HEK293 (cell line): ENCODE results near the gene OTUB2.

Experiments used
- CTCF ChIA-PET: fragments of 350-600 bp; formaldehyde crosslinking; extraction: SDS; loops from one replicate; lab custom pipeline; 2021; ENCODE audit warnings: antibody characterized with exemption; lab: Yijun Ruan, JAX
- POLR2A ChIA-PET: fragments of 300-600 bp; formaldehyde crosslinking; extraction: SDS; loops from one replicate; lab custom pipeline; 2020; ENCODE audit warnings: antibody characterized with exemption, inconsistent platforms; lab: Yijun Ruan, JAX
- H3K27ac ChIP-seq: fragments of 200-500 bp; sonication (Bioruptor generic); 2 replicates; pipeline ENCODE4 v1.5.1; 2014; ENCODE audit warnings: low read depth, low read length, control low read depth, inconsistent platforms; ENCODE audit errors: extremely low read depth
- H3K36me3 ChIP-seq, 2 experiments: fragments of 200-500 bp in 1 of 2; sonication (Bioruptor generic) in 1 of 2; 1 replicate in 1 of 2; 2 replicates in 1 of 2; pipeline ENCODE4 v1.5.1; 2014 to 2017; ENCODE audit warnings: inconsistent platforms in 2 of 2, low read length in 2 of 2; ENCODE audit not compliant: control insufficient read depth in 2 of 2, insufficient read depth in 1 of 2
- H3K4me1 ChIP-seq: fragments of 200-500 bp; sonication (Bioruptor generic); 2 replicates; pipeline ENCODE4 v1.5.1; 2014; ENCODE audit warnings: mild to moderate bottlenecking, low read length, inconsistent platforms; ENCODE audit not compliant: control insufficient read depth, insufficient read depth
- H3K4me3 ChIP-seq: 2 replicates; pipeline ENCODE4 v1.5.1; 2011; ENCODE audit warnings: low read depth, mild to moderate bottlenecking, control low read depth, low read length, moderate library complexity
- H3K9me3 ChIP-seq: fragments of 200-500 bp; sonication (Bioruptor generic); 2 replicates; pipeline ENCODE4 v1.5.1; 2014; ENCODE audit warnings: low read depth, low read length, inconsistent platforms; ENCODE audit not compliant: control insufficient read depth, insufficient read depth
- BCL11A ChIP-seq: fragments of 450-650 bp; formaldehyde crosslinking; IDR thresholded peaks from 2 replicates; pipeline ENCODE4 v1.5.1; 2016; ENCODE audit warnings: low read depth, missing biosample characterization, missing genetic modification characterization
- EGR2 ChIP-seq: fragments of 450-650 bp; formaldehyde crosslinking; IDR thresholded peaks from 2 replicates; pipeline ENCODE4 v1.5.1; 2016; ENCODE audit warnings: low read depth, missing biosample characterization, missing genetic modification characterization
- GLIS1 ChIP-seq: fragments of 450-650 bp; formaldehyde crosslinking; IDR thresholded peaks from 2 replicates; pipeline ENCODE4 v1.5.1; 2016; ENCODE audit warnings: missing biosample characterization, missing genetic modification characterization
- MYNN ChIP-seq: fragments of 450-650 bp; formaldehyde crosslinking; IDR thresholded peaks from 2 replicates; pipeline ENCODE4 v1.5.1; 2016; ENCODE audit warnings: missing biosample characterization, missing genetic modification characterization, borderline replicate concordance
- OVOL3 ChIP-seq: fragments of 450-650 bp; formaldehyde crosslinking; IDR thresholded peaks from 2 replicates; pipeline ENCODE4 v1.5.1; 2016; ENCODE audit warnings: missing biosample characterization, missing genetic modification characterization
- REPIN1 ChIP-seq: fragments of 450-650 bp; formaldehyde crosslinking; IDR thresholded peaks from 2 replicates; pipeline ENCODE4 v1.5.1; 2017; ENCODE audit warnings: missing biosample characterization, missing genetic modification characterization, low read depth
- YY2 ChIP-seq: fragments of 450-650 bp; formaldehyde crosslinking; IDR thresholded peaks from 2 replicates; pipeline ENCODE4 v1.5.1; 2016; ENCODE audit warnings: missing biosample characterization, missing genetic modification characterization
- ZBTB17 ChIP-seq: fragments of 450-650 bp; formaldehyde crosslinking; IDR thresholded peaks from 2 replicates; pipeline ENCODE4 v1.5.1; 2016; ENCODE audit warnings: missing biosample characterization, missing genetic modification characterization
- ZFP37 ChIP-seq: fragments of 450-650 bp; formaldehyde crosslinking; IDR thresholded peaks from 2 replicates; pipeline ENCODE4 v1.5.1; 2016; ENCODE audit warnings: missing biosample characterization, missing genetic modification characterization
- ZNF132 ChIP-seq: fragments of 450-650 bp; formaldehyde crosslinking; IDR thresholded peaks from 2 replicates; pipeline ENCODE4 v1.5.1; 2017; ENCODE audit warnings: missing biosample characterization, missing genetic modification characterization, borderline replicate concordance
- ZNF155 ChIP-seq: fragments of 450-650 bp; formaldehyde crosslinking; IDR thresholded peaks from 2 replicates; pipeline ENCODE4 v1.5.1; 2016; ENCODE audit warnings: missing biosample characterization, missing genetic modification characterization
- ZNF324 ChIP-seq: fragments of 450-650 bp; formaldehyde crosslinking; IDR thresholded peaks from 2 replicates; pipeline ENCODE4 v1.5.1; 2016; ENCODE audit warnings: missing biosample characterization, missing genetic modification characterization
- ZNF335 ChIP-seq: fragments of 450-650 bp; formaldehyde crosslinking; conservative IDR thresholded peaks from 2 replicates; pipeline ENCODE4 v1.5.1; 2016; ENCODE audit warnings: missing biosample characterization, missing genetic modification characterization
- ZNF423 ChIP-seq: fragments of 450-650 bp; formaldehyde crosslinking; IDR thresholded peaks from 2 replicates; pipeline ENCODE4 v1.5.1; 2016; ENCODE audit warnings: missing biosample characterization, missing genetic modification characterization
- ZNF48 ChIP-seq: fragments of 450-650 bp; formaldehyde crosslinking; IDR thresholded peaks from 2 replicates; pipeline ENCODE4 v1.5.1; 2016; ENCODE audit warnings: missing biosample characterization, missing genetic modification characterization
- ZNF501 ChIP-seq: fragments of 450-650 bp; formaldehyde crosslinking; IDR thresholded peaks from 2 replicates; pipeline ENCODE4 v1.5.1; 2016; ENCODE audit warnings: missing biosample characterization, missing genetic modification characterization
- ZNF510 ChIP-seq: fragments of 450-650 bp; formaldehyde crosslinking; IDR thresholded peaks from 2 replicates; pipeline ENCODE4 v1.5.1; 2018; ENCODE audit warnings: mild to moderate bottlenecking, missing genetic modification characterization, missing biosample characterization; ENCODE audit not compliant: insufficient replicate concordance
- ZNF544 ChIP-seq: fragments of 450-650 bp; formaldehyde crosslinking; IDR thresholded peaks from 2 replicates; pipeline ENCODE4 v1.5.0; 2017; ENCODE audit warnings: missing biosample characterization, missing genetic modification characterization
- ZNF645 ChIP-seq: fragments of 450-650 bp; formaldehyde crosslinking; IDR thresholded peaks from 2 replicates; pipeline ENCODE4; 2016; ENCODE audit warnings: missing biosample characterization, missing genetic modification characterization
- ZNF707 ChIP-seq: fragments of 450-650 bp; formaldehyde crosslinking; IDR thresholded peaks from 2 replicates; pipeline ENCODE4 v1.5.1; 2016; ENCODE audit warnings: missing biosample characterization, missing genetic modification characterization
- ZSCAN23 ChIP-seq: fragments of 450-650 bp; formaldehyde crosslinking; IDR thresholded peaks from 2 replicates; pipeline ENCODE4 v1.5.1; 2016; ENCODE audit warnings: missing biosample characterization, missing genetic modification characterization
- TF ChIP-seq, protein P1 (sequence below): fragments of 450-650 bp; formaldehyde crosslinking; IDR thresholded peaks from 2 replicates; pipeline ENCODE4 v1.5.1; 2017; ENCODE audit warnings: missing biosample characterization, missing genetic modification characterization

OTUB2 gene

GRCh38 chr14:94077823-94078222 lies 51.7 kb downstream of the OTUB2 start:
- TF ChIP-seq, protein P1, sequence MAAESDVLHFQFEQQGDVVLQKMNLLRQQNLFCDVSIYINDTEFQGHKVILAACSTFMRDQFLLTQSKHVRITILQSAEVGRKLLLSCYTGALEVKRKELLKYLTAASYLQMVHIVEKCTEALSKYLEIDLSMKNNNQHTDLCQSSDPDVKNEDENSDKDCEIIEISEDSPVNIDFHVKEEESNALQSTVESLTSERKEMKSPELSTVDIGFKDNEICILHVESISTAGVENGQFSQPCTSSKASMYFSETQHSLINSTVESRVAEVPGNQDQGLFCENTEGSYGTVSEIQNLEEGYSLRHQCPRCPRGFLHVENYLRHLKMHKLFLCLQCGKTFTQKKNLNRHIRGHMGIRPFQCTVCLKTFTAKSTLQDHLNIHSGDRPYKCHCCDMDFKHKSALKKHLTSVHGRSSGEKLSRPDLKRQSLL (tag by site-specific recombination): no peak
- TF ChIP-seq ZNF510: no peak
- no peak overlapping the region for H3K27ac ChIP-seq
- H3K36me3 ChIP-seq: peaks cover 3 to 48% of the 10 kb centered on the region in 2 experiments; a peak in 2 of 3 replicates
- no peaks in the 10 kb centered on the region; the same call in 1 of the 2 replicates for H3K9me3 ChIP-seq
- ChIA-PET POLR2A (no interaction called here), CTCF (no interaction called here)
- H3K4me3 ChIP-seq: no peak overlapping the region
- H3K4me1 ChIP-seq: peaks cover 4% of the 10 kb centered on the region; the same call in 1 of the 2 replicates

DNA sequence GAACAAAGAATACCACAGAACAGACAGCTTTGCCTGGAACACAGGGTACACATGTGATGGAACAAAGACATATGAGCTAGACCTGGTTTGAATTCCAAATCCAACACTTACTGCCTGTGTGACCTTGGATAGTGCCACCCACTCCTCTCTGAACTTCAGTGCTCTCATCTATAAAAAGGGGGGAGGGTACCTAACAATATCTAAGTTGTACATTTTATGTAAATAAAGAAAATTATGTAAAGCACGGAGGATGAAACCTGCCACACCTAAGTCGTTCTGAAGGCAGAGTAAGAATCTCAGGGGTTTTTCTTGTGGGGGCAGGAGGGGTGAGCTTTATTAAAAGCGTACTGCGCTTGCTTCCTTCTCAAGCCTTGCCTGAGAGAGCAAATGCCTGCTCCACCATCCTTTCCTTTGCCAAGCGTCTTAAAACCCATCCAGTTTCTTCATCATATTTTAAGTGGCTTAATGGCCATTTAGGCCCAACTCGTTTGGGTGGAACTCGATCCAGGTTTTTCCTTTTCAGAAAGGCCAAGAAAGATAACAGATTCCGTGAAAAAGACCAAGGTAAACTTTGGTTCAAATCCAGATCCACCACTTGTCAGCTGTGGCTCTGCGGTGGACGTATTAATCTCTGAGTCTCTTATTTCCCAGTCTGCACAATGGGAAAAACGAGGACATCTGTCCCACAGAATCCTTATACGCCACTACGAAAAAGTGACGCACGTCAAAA lies 53.9 kb downstream of the OTUB2 start:
- POLR2A ChIA-PET: interaction anchor here (1.1 to 3.4 kb wide), 4 partner anchors 14 to 182 kb away, joined by 3 to 25 read pairs (median 8); partner anchors contain the start of gene IFI27L2
- CTCF ChIA-PET: interaction anchor here (1.8 to 2.2 kb wide), 2 partner anchors 43 to 56 kb away, joined by 7 to 14 read pairs; no protein-coding TSS in a partner anchor
- Histone ChIP-seq H3K27ac (peak overlapping the region; percentile 82; the same call in 1 of the 2 replicates), H3K9me3 (no peaks in the 10 kb centered on the region), H3K4me3 (peak overlapping the region; percentile 91), H3K4me1 (peaks cover 4% of the 10 kb centered on the region; the same call in 1 of the 2 replicates), H3K36me3 (peaks cover 3 to 43% of the 10 kb centered on the region in 2 experiments; a peak in 2 of 3 replicates)
- no peak for TF ChIP-seq ZNF423 (tag by site-specific recombination)
- TF ChIP-seq ZSCAN23 (tag by site-specific recombination): no peak
- TF ChIP-seq ZFP37 (tag by site-specific recombination): no peak
- TF ChIP-seq ZBTB17 (tag by site-specific recombination): no peak
- TF ChIP-seq ZNF544 (tag by site-specific recombination): no peak
- TF ChIP-seq ZNF707 (tag by site-specific recombination): no peak
- TF ChIP-seq ZNF155 (tag by site-specific recombination): no peak
- TF ChIP-seq MYNN (tag by site-specific recombination): no peak
- TF ChIP-seq OVOL3 (tag by site-specific recombination): no peak
- no peak for TF ChIP-seq GLIS1 (tag by site-specific recombination)
- no peak for TF ChIP-seq ZNF324 (tag by site-specific recombination)
- no peak for TF ChIP-seq ZNF501 (tag by site-specific recombination)
- no peak for TF ChIP-seq EGR2
- TF ChIP-seq ZNF132 (tag by site-specific recombination): no peak
- no peak for TF ChIP-seq ZNF335 (tag by site-specific recombination)
- no peak for TF ChIP-seq REPIN1 (tag by site-specific recombination)

GRCh38 chr14:94080621-94081385 lies 54.7 kb downstream of the OTUB2 start, which contains the start of the genes DDX24 and IFI27L1:
TSS of gene DDX24 (minus strand) at chr14:94081202. CDS start at chr14:94079742, 1,460 bp downstream.
TSS of gene IFI27L1 (plus strand) at chr14:94081310. CDS start at chr14:94096938, 15,628 bp downstream.
- ChIA-PET CTCF (interaction anchor here (0.7 to 1.8 kb wide), 5 partner anchors 9 to 172 kb away, joined by 3 to 7 read pairs (median 4); no protein-coding TSS in a partner anchor), POLR2A (interaction anchor here (0.8 to 3.4 kb wide), 10 partner anchors 15 to 183 kb away, joined by 3 to 25 read pairs (median 4); partner anchors contain the start of genes IFI27L2 and PPP4R4)
- Histone ChIP-seq H3K4me1 (peaks cover 4% of the 10 kb centered on the region; the same call in 1 of the 2 replicates), H3K9me3 (no peaks in the 10 kb centered on the region), H3K36me3 (peaks cover 3 to 35% of the 10 kb centered on the region in 2 experiments; a peak in 2 of 3 replicates), H3K4me3 (peak within 1 kb of the TSS; percentile 91), H3K27ac (peak within 1 kb of the TSS; percentile 82; the same call in 1 of the 2 replicates)
- 0 out of 2 replicates have a peak, but pooled peaks have one; percentile 78 for TF ChIP-seq ZNF501 (tag by site-specific recombination)
- TF ChIP-seq BCL11A (tag by site-specific recombination): no peak
- TF ChIP-seq ZNF645 (tag by site-specific recombination): no peak
- no peak for TF ChIP-seq YY2 (tag by site-specific recombination)
- TF ChIP-seq GLIS1 (tag by site-specific recombination): peak; percentile 57; the same call in 1 of the 2 replicates
- no peak for TF ChIP-seq ZNF48 (tag by site-specific recombination)
- TF ChIP-seq, protein P1 (tag by site-specific recombination): no peak
